A673 (cell line): ENCODE data around the gene GALP. TPM values are rescaled to one million over a fixed set of nuclear protein-coding genes. Genes with fewer than 3 reads are reported as not detected.
A peak's percentile ranks its signal among the peaks of the same experiment; 100 is the strongest.
"Not testable (repeated sequence)": the region's sequence is repeated elsewhere in the genome, so short reads cannot be mapped to it uniquely, and the experiment has no call there.

ENCODE experiments used
- BruUV-seq: library from RNA; stranded (reverse); fragments of 400-500 nt; replicated peaks from 2 replicates; lab custom pipeline; 2021; lab: Mats Ljungman, UMichigan
- CTCF ChIA-PET: fragments of 300-600 bp; sonication (Branson Sonifier 250); formaldehyde crosslinking; loops from one replicate; lab custom pipeline; 2022; ENCODE audit warnings: antibody characterized with exemption; lab: Charles Lee
- POLR2A ChIA-PET: fragments of 300-600 bp; sonication (Branson Sonifier 250); formaldehyde crosslinking; loops from one replicate; lab custom pipeline; 2022; ENCODE audit warnings: antibody characterized with exemption; ENCODE audit not compliant: low non-redundant PET; lab: Charles Lee
- DNase-seq: peaks from one replicate; pipeline ENCODE4 v3.0.0-alpha.2; 2015; ENCODE audit warnings: low spot score
- H3K27ac ChIP-seq: fragments of 200-600 bp; sonication (generic); 2 replicates; pipeline ENCODE4 v1.5.1; 2016; ENCODE audit warnings: mixed run types, low read depth, mild to moderate bottlenecking, mixed read lengths, antibody characterized with exemption, low read length; ENCODE audit not compliant: poor library complexity, severe bottlenecking
- H3K27me3 ChIP-seq: fragments of 200-600 bp; sonication (generic); replicated peaks from 2 replicates; pipeline ENCODE4 v1.6.1; 2017; ENCODE audit warnings: mixed run types, low read depth, mild to moderate bottlenecking, mixed read lengths, antibody characterized with exemption, low read length; ENCODE audit not compliant: insufficient read depth, poor library complexity
- H3K36me3 ChIP-seq: fragments of 200-600 bp; sonication (generic); 2 replicates; pipeline ENCODE4 v1.6.1; 2016; ENCODE audit warnings: mixed run types, mild to moderate bottlenecking, mixed read lengths, antibody characterized with exemption, low read length; ENCODE audit not compliant: insufficient read depth, poor library complexity, severe bottlenecking
- H3K4me1 ChIP-seq: fragments of 200-600 bp; sonication (generic); 2 replicates; pipeline ENCODE4 v1.6.1; 2017; ENCODE audit warnings: mixed run types, mild to moderate bottlenecking, mixed read lengths, antibody characterized with exemption, low read length; ENCODE audit not compliant: insufficient read depth, poor library complexity, severe bottlenecking
- H3K4me3 ChIP-seq: fragments of 200-600 bp; sonication (generic); 2 replicates; pipeline ENCODE4 v1.5.1; 2016; ENCODE audit warnings: low read depth, mixed run types, mild to moderate bottlenecking, mixed read lengths, low read length; ENCODE audit not compliant: poor library complexity, severe bottlenecking
- H3K9me3 ChIP-seq: fragments of 200-600 bp; sonication (generic); 2 replicates; pipeline ENCODE4 v1.6.1; 2016; ENCODE audit warnings: mixed run types, low read depth, mild to moderate bottlenecking, mixed read lengths, antibody characterized with exemption, low read length; ENCODE audit not compliant: poor library complexity, severe bottlenecking
- EZH2 ChIP-seq: fragments of 200-600 bp; sonication (generic); IDR thresholded peaks from 2 replicates; pipeline ENCODE4 v1.6.1; 2017; ENCODE audit warnings: borderline replicate concordance, low read depth, mild to moderate bottlenecking, mixed read lengths, antibody characterized with exemption, low read length; ENCODE audit not compliant: poor library complexity, severe bottlenecking
- intact Hi-C: fragments of 100-400 bp; cut with micrococcal nuclease; formaldehyde crosslinking; loops from one replicate; pipeline ENCODE4 v1.10.0; 2022; ENCODE audit not compliant: unreplicated experiment
- total RNA-seq: library from RNA; stranded (reverse); gene quantifications from 2 replicates; pipeline ENCODE4 v1.2.3, GENCODE V29; 2021
- TF ChIP-seq, protein P1 (sequence below): fragments of 300-800, 200-600 bp; sonication (generic); conservative IDR thresholded peaks from 2 replicates; pipeline ENCODE4 v1.5.1; 2017; ENCODE audit warnings: low read depth, mild to moderate bottlenecking, antibody characterized with exemption, low read length, moderate library complexity, mixed read lengths

GALP gene
- total RNA-seq, 1 experiment from 2014 or later = not detected

DNA sequence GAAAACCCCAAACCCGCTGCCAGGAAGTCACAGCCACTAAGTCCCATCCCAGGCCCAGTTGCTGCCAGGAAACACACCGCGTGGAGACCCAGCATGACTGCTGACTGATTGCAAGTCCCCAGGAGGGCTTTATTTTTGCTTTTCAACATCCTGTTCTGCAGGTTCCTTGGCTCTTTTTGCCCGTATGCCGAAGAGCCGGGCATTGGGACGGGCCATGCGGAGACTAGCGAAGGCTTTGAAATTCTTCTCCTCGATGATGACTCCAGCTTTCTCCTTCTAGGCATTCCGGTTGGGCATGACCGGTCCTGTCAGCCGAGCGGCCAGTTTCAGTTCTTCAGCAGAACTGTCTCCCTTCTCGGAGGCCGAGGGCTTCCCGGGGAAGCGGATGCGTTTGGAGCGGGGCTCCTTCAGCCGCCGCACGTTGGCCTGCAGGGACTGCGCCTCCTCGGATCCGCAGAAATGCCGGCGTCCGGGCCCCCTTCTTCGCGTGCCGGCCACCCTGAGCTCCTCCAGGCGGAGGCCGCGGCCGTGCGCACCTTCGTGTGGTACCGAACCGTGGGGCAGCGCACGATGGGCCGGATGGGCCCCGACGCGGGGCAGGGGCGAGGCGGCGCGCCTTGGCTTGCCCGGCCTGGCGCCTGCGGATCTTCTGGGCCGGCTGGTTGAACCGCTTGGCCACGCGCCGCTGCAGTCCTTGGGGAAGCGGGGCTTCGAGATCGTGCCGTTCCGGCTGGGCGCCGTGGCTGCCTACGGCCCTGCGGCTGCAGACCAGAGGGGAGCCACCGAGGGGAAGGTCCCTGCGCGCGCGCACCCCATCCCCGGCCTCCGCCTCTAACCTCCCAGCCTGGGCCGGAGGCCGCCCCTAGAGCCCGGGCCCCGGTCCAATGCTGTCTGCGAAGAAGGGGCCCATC, 41.5 kb downstream of the GALP start:
- BruUV-seq = no TSS peak
- ChIA-PET CTCF (interaction anchor here (0.6 kb wide), 1 partner anchor 136 kb away, joined by 4 read pairs; no protein-coding TSS in a partner anchor), POLR2A (no interaction called here)
- H3K27me3 ChIP-seq = no peaks in the 10 kb centered on the region
- no peaks in the 10 kb centered on the region for H3K36me3 ChIP-seq
- TF ChIP-seq, protein P1, sequence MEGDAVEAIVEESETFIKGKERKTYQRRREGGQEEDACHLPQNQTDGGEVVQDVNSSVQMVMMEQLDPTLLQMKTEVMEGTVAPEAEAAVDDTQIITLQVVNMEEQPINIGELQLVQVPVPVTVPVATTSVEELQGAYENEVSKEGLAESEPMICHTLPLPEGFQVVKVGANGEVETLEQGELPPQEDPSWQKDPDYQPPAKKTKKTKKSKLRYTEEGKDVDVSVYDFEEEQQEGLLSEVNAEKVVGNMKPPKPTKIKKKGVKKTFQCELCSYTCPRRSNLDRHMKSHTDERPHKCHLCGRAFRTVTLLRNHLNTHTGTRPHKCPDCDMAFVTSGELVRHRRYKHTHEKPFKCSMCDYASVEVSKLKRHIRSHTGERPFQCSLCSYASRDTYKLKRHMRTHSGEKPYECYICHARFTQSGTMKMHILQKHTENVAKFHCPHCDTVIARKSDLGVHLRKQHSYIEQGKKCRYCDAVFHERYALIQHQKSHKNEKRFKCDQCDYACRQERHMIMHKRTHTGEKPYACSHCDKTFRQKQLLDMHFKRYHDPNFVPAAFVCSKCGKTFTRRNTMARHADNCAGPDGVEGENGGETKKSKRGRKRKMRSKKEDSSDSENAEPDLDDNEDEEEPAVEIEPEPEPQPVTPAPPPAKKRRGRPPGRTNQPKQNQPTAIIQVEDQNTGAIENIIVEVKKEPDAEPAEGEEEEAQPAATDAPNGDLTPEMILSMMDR = no peak
- no peak for TF ChIP-seq EZH2
- H3K4me1 ChIP-seq = no peaks in the 10 kb centered on the region
- H3K9me3 ChIP-seq = no peaks in the 10 kb centered on the region
- DNase-seq = peak; percentile 70
- intact Hi-C loops = no loop called here
- peak overlapping the region; percentile 25 for H3K4me3 ChIP-seq
- H3K27ac ChIP-seq = no peak overlapping the region

DNA sequence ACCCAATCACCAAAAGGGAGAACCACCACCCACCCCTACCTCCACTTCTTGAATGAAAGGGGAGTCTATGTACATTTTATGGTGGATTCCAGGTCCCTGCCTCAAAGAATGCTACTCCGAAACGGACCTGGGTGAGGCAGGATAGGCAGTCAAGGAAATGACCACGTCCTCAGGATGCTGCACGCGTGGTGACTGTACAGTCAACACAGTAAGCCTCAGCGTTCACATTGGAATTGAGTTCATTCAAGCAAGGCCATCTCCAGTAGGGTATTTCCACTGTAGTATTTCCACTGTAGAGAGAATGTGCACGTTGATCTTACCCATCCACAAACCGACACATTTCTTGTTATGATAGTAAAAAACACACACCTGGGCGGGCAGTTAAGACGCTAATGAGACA, 43.2 kb downstream of the GALP start:
- TF ChIP-seq EZH2 = no peak
- TF ChIP-seq, protein P1 = no peak
- Histone ChIP-seq H3K27me3 (no peaks in the 10 kb centered on the region), H3K4me3 (no peak overlapping the region), H3K9me3 (no peaks in the 10 kb centered on the region), H3K36me3 (no peaks in the 10 kb centered on the region), H3K27ac (no peak overlapping the region), H3K4me1 (no peaks in the 10 kb centered on the region)
- POLR2A ChIA-PET = no interaction called here
- no TSS peak for BruUV-seq
- intact Hi-C loops = no loop called here
- no peak for DNase-seq
- CTCF ChIA-PET = no interaction called here

DNA sequence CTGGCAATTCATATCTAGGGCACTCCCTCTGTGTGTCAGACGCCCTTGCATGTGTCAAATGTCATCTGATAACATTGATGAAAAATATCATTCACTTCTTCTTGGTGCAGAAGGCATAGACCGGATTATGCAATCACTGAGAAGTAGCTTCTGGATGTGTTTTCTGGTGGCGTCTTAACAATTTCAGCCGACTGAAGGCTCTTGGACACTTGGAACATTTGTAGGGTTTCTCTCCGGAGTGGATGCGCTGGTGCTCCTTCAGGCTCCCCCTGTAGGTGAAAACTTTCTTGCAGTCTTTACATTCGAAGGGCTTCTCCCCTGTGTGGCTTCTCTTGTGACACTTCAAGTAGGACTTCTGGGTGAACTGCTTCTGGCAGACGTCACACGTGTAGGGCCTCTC, 45.6 kb downstream of the GALP start:
- intact Hi-C loops, H3K9me3 ChIP-seq, H3K4me1 ChIP-seq, H3K4me3 ChIP-seq, POLR2A ChIA-PET, H3K27me3 ChIP-seq, H3K36me3 ChIP-seq, H3K27ac ChIP-seq, BruUV-seq: not testable (repeated sequence)
- peak; percentile 31 for DNase-seq
- CTCF ChIA-PET = interaction anchor here (1.5 kb wide), 1 partner anchor 112 kb away, joined by 3 read pairs; no protein-coding TSS in a partner anchor
- TF ChIP-seq, protein P1 = peak; percentile 52
